LNCAP (cell line): ENCODE data around the gene RNASE1.

ENCODE experiments used
- TF ChIP-seq, protein P1 (sequence below): fragments of 450-650 bp; IDR thresholded peaks from 2 replicates; pipeline ENCODE4 v1.5.1; 2017; ENCODE audit warnings: mild to moderate bottlenecking

The RNASE1 gene

DNA sequence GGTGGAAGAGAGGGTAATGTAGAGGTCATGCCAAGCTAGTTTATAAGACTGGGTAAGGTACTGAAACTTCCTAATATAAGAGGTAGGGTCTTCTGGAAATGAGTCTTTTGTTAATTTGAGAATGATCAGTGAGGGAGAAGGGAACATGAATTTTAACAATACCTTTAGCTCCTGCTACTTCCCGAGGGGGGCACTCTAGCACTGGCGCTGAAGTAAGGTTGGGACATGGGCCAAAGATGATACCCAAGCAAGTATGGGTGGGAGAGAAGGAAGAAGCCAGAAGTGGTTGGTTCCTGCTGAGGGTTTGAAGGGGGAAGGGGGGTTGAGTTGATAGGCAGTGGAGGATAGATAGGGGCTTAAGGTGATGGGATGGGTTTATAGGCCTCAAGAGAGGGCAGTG is 32.3 kb upstream of the RNASE1 start:
- TF ChIP-seq, protein P1, sequence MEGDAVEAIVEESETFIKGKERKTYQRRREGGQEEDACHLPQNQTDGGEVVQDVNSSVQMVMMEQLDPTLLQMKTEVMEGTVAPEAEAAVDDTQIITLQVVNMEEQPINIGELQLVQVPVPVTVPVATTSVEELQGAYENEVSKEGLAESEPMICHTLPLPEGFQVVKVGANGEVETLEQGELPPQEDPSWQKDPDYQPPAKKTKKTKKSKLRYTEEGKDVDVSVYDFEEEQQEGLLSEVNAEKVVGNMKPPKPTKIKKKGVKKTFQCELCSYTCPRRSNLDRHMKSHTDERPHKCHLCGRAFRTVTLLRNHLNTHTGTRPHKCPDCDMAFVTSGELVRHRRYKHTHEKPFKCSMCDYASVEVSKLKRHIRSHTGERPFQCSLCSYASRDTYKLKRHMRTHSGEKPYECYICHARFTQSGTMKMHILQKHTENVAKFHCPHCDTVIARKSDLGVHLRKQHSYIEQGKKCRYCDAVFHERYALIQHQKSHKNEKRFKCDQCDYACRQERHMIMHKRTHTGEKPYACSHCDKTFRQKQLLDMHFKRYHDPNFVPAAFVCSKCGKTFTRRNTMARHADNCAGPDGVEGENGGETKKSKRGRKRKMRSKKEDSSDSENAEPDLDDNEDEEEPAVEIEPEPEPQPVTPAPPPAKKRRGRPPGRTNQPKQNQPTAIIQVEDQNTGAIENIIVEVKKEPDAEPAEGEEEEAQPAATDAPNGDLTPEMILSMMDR = no peak

- TF ChIP-seq, protein P1 = no peak
These were observed 28.2 kb upstream of the RNASE1 start for GRCh38 chr14:20830831-20831230.

- TF ChIP-seq, protein P1 = 0 out of 2 replicates have a peak, but pooled peaks have one; percentile 13
These were observed 25.5 kb upstream of the RNASE1 start for GRCh38 chr14:20828024-20828694.

DNA sequence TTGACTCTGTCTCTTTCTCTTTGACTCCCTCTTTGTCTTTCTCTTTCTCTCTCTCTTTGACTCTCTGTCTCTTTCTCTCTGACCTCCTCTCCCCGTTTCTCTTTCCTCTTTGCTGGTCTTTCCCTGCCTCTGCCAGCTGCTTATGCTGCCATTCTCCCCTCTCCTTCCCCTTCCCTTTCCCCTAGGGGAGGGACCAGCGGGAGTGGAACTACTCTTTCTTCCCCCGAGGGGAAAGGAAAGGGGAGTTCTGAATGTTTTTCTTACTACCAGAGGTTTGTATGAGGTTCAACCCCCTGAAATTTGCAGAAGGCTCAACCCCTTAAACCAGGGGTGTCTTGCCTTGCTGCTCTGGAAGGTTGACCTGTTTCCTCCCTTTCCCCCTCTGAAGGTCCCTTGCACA is 24.7 kb upstream of the RNASE1 start:
- TF ChIP-seq, protein P1 = no peak

DNA sequence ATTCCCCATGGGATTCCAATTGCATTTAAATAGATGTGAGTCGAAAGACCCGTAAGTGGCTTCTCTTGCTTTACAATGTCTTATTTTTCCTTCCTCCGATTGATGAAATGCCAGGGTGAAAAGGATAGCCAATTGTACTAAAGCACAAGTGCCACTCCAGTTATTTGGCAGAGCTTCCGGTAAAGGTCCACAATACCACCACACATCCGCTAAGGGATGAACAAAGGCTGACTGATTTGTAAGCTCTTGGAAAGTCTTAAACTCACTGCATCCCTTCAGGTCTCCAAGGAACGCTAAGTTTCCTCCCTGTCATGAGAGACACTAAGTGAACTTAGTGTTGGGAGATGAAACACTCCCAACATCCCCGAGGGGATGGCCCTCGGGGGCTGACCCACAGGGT is 21.2 kb upstream of the RNASE1 start:
- TF ChIP-seq, protein P1 = no peak

GRCh38 chr14:20820063-20820904 is 17.6 kb upstream of the RNASE1 start:
- TF ChIP-seq, protein P1 = no peak

- TF ChIP-seq, protein P1 = peak; percentile 60
These were observed 16.2 kb upstream of the RNASE1 start for GRCh38 chr14:20818861-20819260.
